Measurements from ENCODE around the gene LDLR. TPM values are rescaled to one million over a fixed set of nuclear protein-coding genes. Genes with fewer than 3 reads are reported as not detected.
"Not testable (repeated sequence)": the region's sequence is repeated elsewhere in the genome, so short reads cannot be mapped to it uniquely, and the experiment has no call there.

LDLR gene
- total RNA-seq, 4 donors from 2014 or later = 14.9 to 68.1 (median 32.6) TPM

DNA sequence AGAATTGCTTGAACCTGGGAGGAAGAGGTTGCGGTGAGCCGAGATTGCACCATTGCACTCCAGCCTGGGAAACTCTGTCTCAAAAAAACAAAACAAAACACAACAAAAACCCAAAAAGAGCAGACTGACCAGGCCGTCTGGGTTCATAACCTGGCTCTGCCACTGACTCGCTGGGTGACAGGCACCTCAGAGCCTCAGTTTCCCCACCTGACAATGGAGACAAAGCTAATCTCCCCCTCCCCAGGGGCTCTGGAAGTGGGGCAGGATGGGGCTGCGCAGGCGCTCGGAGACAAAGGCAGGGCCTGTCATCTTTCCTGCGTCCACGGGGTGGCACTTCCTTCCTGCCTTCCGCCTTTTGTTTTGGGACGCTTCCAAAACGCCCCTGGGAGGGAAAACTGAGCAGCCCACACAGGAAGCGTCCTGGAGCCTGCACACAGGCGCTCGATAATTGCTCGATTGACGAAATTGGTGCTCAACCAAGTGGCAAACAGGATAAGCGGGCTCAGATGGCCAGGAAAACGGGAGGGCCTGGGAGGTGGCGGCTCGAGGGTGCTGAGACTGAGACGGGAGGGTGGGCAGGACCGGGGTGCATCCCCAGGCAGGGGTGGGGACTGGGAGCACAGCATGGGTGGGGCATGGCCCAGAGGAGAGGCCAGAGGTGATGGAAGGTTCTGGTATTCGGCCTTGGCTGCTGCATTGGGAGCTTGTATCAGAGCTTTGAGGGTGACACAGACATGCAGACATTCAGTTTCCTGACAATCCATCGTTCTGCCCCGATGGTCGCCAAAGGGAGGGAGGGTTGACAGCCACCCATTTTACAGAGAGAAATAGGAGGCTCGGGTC, 48.5 kb downstream of the LDLR start:
- ATAC-seq = peak; percentile 63
- Histone ChIP-seq H3K27me3 (no peaks in the 10 kb centered on the region), H3K9me3 (no peaks in the 10 kb centered on the region), H3K27ac (peak overlapping the region; percentile 80 to 97 (median 96)), H3K4me1 (peaks cover 3 to 65% (median 34%) of the 10 kb centered on the region in 3 donors), H3K4me3 (peak overlapping the region in 1 of 2 donors; percentile 35), H3K36me3 (no peaks in the 10 kb centered on the region)
- WGBS, 2 donors (ENCODE audit: low coverage in 1 of 2) = 4 to 9% methylated on average over 7 to 14 of the region's 28 CpGs
- TF ChIP-seq, protein P1, sequence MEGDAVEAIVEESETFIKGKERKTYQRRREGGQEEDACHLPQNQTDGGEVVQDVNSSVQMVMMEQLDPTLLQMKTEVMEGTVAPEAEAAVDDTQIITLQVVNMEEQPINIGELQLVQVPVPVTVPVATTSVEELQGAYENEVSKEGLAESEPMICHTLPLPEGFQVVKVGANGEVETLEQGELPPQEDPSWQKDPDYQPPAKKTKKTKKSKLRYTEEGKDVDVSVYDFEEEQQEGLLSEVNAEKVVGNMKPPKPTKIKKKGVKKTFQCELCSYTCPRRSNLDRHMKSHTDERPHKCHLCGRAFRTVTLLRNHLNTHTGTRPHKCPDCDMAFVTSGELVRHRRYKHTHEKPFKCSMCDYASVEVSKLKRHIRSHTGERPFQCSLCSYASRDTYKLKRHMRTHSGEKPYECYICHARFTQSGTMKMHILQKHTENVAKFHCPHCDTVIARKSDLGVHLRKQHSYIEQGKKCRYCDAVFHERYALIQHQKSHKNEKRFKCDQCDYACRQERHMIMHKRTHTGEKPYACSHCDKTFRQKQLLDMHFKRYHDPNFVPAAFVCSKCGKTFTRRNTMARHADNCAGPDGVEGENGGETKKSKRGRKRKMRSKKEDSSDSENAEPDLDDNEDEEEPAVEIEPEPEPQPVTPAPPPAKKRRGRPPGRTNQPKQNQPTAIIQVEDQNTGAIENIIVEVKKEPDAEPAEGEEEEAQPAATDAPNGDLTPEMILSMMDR (IDR thresholded peaks at IDR 0.05) = peak in 3 of 4 experiments; percentile 95 to 96 (median 96)
- TF ChIP-seq POLR2A (IDR thresholded peaks at IDR 0.05) (no peak), POLR2AphosphoS5 (IDR thresholded peaks at IDR 0.05) (peak; percentile 87), EP300 (IDR thresholded peaks at IDR 0.05) (no peak)

DNA sequence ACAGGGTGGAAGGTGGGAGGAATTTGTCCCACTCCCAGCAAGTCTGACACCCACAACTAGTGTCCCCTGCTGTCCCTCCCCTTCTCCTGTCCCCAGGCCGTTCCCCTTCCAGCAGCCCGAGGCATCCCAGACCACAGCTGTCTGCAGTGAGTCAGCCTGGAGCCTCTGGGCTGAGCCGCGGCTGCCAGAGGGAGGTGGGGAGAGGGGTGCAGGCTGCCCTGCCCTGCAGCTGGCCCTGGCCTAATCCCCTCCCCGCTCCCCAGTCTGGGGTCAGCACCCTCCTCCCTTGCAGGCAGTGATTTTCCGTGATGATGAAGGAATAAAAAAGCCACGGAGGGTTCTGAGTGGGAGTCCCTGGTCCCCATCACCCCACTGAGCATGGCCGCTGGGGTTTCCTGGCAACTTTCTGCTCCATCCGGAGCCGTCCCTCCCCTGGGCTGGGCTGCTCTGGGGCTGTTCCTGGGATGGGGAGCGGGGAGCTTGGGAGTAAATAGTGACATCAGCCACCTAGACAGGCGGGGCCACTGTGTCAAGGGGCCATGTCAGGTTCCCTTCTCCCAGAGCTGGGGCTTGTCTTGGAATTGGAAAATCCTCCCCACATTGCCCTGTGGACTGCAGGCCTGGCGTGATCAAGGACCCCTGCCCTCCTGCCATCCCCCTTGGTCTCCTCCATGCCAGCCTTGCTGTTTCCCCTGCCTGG, 49.5 kb downstream of the LDLR start:
- no peaks in the 10 kb centered on the region for H3K27me3 ChIP-seq
- H3K4me3 ChIP-seq = peak overlapping the region in 1 of 2 donors; percentile 35
- WGBS, 2 donors (ENCODE audit: low coverage in 1 of 2) = no CpG with 5 or more reads among the region's 13 CpGs
- H3K4me1 ChIP-seq = peaks cover 3 to 75% (median 44%) of the 10 kb centered on the region in 3 donors
- H3K9me3 ChIP-seq = no peaks in the 10 kb centered on the region
- TF ChIP-seq POLR2AphosphoS5 (IDR thresholded peaks at IDR 0.05) = peak; percentile 56
- TF ChIP-seq, protein P1 (IDR thresholded peaks at IDR 0.05) = peak in 1 of 4 experiments; percentile 30
- TF ChIP-seq POLR2A (IDR thresholded peaks at IDR 0.05) = no peak
- TF ChIP-seq EP300 (IDR thresholded peaks at IDR 0.05) = no peak
- peak; percentile 70 for ATAC-seq
- H3K27ac ChIP-seq = peak overlapping the region; percentile 80 to 97 (median 96)
- no peaks in the 10 kb centered on the region for H3K36me3 ChIP-seq

DNA sequence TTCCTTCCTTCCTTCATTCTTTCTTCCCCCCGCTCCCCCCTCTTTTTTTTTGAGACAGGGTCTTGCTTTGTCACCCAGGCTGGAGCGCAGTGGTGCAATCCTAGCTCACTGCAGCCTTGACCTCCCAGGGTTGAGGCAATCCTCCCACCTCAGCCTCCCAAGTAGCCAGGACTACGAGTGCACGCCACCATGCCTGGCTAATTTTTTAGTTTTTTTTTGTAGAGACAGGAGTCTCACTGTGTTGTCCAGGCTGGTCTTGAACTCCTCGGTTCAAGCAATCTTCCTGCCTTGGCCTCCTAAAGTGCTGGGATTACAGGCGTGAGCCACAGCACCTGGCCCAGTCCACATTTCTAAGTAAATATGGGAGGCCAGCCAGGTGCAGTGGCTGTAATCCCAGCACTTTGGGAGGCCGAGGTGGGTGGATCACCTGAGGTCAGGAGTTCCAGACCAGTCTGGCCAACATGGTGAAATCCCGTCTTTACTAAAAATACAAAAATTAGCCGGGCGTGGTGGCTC, 50.8 kb downstream of the LDLR start:
- Histone ChIP-seq H3K27ac (peak overlapping the region; percentile 80 to 97 (median 96)), H3K4me1 (peaks cover 3 to 78% (median 45%) of the 10 kb centered on the region in 3 donors)
- H3K36me3 ChIP-seq, H3K9me3 ChIP-seq, ATAC-seq, H3K27me3 ChIP-seq, H3K4me3 ChIP-seq: not testable (repeated sequence)
- 83 to 91% methylated on average over 1 to 4 of the region's 10 CpGs for WGBS, 2 donors (ENCODE audit: low coverage in 1 of 2)

DNA sequence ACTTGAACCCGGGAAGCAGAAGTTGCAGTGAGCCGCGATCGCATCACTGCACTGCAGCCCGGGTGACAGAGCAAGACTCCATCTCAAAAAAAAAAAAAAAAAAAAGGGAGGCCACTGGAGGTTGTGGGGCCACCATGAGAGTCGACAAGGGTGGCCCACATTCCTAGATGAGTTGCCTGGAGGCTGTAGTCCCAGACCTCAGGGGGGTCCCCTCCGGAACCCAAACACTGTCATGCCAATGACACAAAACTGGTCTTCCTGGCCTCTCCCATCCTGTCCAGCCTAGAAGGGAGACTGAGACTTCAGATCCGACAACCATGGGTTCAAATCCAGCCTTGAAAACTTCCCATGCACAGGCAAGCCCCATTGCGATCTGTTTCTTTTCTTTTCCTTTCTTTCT, 51.6 kb downstream of the LDLR start:
- Histone ChIP-seq H3K36me3 (no peaks in the 10 kb centered on the region), H3K4me1 (peaks cover 3 to 78% (median 45%) of the 10 kb centered on the region in 3 donors), H3K27ac (peak overlapping the region in 3 of 4 donors; percentile 96 to 99 (median 97)), H3K27me3 (no peaks in the 10 kb centered on the region), H3K4me3 (no peak overlapping the region), H3K9me3 (no peaks in the 10 kb centered on the region)
- TF ChIP-seq EP300 (IDR thresholded peaks at IDR 0.05) (no peak), POLR2AphosphoS5 (IDR thresholded peaks at IDR 0.05) (no peak), POLR2A (IDR thresholded peaks at IDR 0.05) (no peak)
- TF ChIP-seq, protein P1 (IDR thresholded peaks at IDR 0.05) = no peak
- 79 to 100% methylated on average over 1 to 3 of the region's 9 CpGs for WGBS, 2 donors (ENCODE audit: low coverage in 1 of 2)
- ATAC-seq = no peak

DNA sequence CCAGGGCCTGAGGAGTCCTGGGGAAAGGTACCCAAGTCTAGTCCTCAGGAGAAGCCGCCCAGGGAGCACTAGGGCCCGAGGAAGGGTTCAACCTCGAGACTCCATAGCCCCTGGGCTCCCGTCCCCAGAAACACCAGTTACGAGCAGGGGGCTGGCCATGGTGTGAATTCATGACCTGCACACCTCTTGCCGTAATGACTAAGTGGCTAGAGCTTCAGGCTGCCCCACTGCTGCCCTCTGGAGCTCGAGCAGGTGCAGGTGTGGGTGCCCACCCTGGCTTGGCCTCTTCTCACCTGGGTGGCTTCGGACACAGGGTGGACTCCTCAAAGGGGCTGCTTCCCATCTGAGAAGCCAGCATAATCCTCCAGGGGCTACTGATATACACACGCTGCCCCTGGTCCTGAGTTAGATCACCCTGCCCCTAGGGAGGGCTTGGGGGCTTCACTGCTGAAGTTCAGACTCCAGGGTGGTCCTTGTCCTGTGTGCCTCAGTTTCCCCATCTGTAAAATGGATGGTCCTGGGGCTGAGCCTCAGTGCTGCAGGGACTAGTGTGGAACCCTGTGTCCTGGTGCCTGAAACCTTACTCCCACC, 52.8 kb downstream of the LDLR start:
- ATAC-seq = no peak
- no peaks in the 10 kb centered on the region for H3K36me3 ChIP-seq
- H3K9me3 ChIP-seq = no peaks in the 10 kb centered on the region
- peaks cover 3 to 71% (median 45%) of the 10 kb centered on the region in 3 donors for H3K4me1 ChIP-seq
- peak overlapping the region; percentile 92 to 99 (median 96) for H3K27ac ChIP-seq
- no peaks in the 10 kb centered on the region for H3K27me3 ChIP-seq
- H3K4me3 ChIP-seq = no peak overlapping the region
- TF ChIP-seq POLR2AphosphoS5 (IDR thresholded peaks at IDR 0.05) = no peak
- TF ChIP-seq, protein P1 (IDR thresholded peaks at IDR 0.05) = peak in 2 of 4 experiments; percentile 3 to 41
- 82% methylated on average over 3 of the region's 9 CpGs; no CpG with 5 or more reads in 1 of the 2 donors for WGBS, 2 donors (ENCODE audit: low coverage in 1 of 2)
